Esophagus muscularis mucosa (tissue), 4 donors: Measurements from ENCODE around the gene DENND4C. TPM values are rescaled to one million over a fixed set of nuclear protein-coding genes. Genes with fewer than 3 reads are reported as not detected.
A peak's percentile ranks its signal among the peaks of the same experiment; 100 is the strongest.

Experiments used
- DNase-seq: peaks from one replicate; pipeline ENCODE4 v3.0.0-alpha.2; 2017; ENCODE audit errors: extremely low spot score
- H3K27ac ChIP-seq, 4 donors: fragments of 200-600 bp; sonication (generic); replicated peaks in 1 of 4; 1 replicate in 3 of 4; 2 replicates in 1 of 4; pipeline ENCODE4 v1.5.1; 2016 to 2019; ENCODE audit warnings: mild to moderate bottlenecking in 1 of 4
- H3K27me3 ChIP-seq, 4 donors: fragments of 200-600 bp; sonication (generic); one replicate each; pipeline versions ENCODE4 v1.5.1 to v1.6.0; 2016 to 2019
- H3K36me3 ChIP-seq, 4 donors: fragments of 200-600 bp; sonication (generic); one replicate each; pipeline ENCODE4 v1.5.1; 2016 to 2019
- H3K4me1 ChIP-seq, 4 donors: fragments of 200-600 bp; sonication (generic); one replicate each; pipeline ENCODE4 v1.5.1; 2016 to 2019
- H3K4me3 ChIP-seq, 4 donors: fragments of 200-600 bp; sonication (generic); 1 replicate in 2 of 4; 2 replicates in 2 of 4; pipeline ENCODE4 v1.5.1; 2016 to 2019; ENCODE audit warnings: mild to moderate bottlenecking in 4 of 4, moderate library complexity in 1 of 4
- H3K9me3 ChIP-seq, 4 donors: fragments of 200-600 bp; sonication (generic); 1 replicate in 3 of 4; 2 replicates in 1 of 4; pipeline ENCODE4 v1.5.1; 2016 to 2019
- EP300 ChIP-seq: sonication (generic); formaldehyde crosslinking; IDR thresholded peaks from one replicate; pipeline ENCODE4 v1.6.1; 2017; ENCODE audit warnings: antibody characterized with exemption
- POLR2A ChIP-seq: fragments of 450-650 bp; IDR thresholded peaks from one replicate; pipeline ENCODE4 v1.6.1; 2017; ENCODE audit warnings: antibody characterized with exemption, moderate library complexity, mild to moderate bottlenecking, low read depth
- POLR2AphosphoS5 ChIP-seq, 2 donors: sonication (generic); formaldehyde crosslinking; IDR thresholded peaks; one replicate each; pipeline ENCODE4 v1.6.1; 2017; ENCODE audit warnings: antibody characterized with exemption in 2 of 2
- WGBS: methylation state at CpG from one replicate; pipeline ENCODE4 v1.1.5; 2018; 5-methylcytosine and 5-hydroxymethylcytosine counted together
- intact Hi-C: fragments of 100-400 bp; cut with DNase I; formaldehyde crosslinking; loops from one replicate; pipeline ENCODE4 v1.15.1; 2023
- total RNA-seq, 4 donors: library from RNA; depleted of rRNA; stranded (reverse); fragments of >200 nt; gene quantifications; one replicate each; pipeline versions ENCODE4 v1.1.0 to v1.2.1, GENCODE V29; 2016
- TF ChIP-seq, protein P1 (sequence below), 3 experiments: fragments of 200-600 bp in 2 of 3; fragments of 450-650 bp in 1 of 3; sonication (generic) in 2 of 3; IDR thresholded peaks; one replicate each; pipeline ENCODE4 v1.5.1; 2017 to 2019; ENCODE audit warnings: antibody characterized with exemption in 3 of 3, mild to moderate bottlenecking in 2 of 3, moderate library complexity in 1 of 3

DENND4C gene
- total RNA-seq, 4 donors from 2014 or later: 59.1 to 97.3 (median 88.1) TPM

DNA sequence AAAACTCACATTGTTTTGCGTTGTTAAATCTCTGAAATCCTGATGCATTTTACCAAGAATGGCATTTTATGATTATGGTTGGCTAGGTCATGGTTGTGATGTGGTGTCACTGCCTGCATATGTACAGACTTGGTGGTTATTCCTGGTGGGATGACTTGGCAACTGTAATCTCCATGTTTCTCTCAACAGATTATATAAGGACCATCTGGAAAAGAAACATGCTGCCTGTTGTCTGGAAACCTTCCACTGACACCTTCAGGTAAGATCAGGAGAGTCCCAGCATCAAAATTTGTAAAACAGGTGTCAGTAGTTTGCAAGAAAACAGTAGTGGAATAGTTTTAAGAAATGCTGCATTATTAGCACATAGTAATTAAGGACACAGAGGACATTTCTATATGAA is 175.3 kb downstream of the DENND4C start:
- H3K27ac ChIP-seq: no peak overlapping the region
- no peaks in the 10 kb centered on the region for H3K36me3 ChIP-seq
- intact Hi-C loops: no loop called here
- peaks cover 15 to 23% (median 17%) of the 10 kb centered on the region in 4 donors for H3K4me1 ChIP-seq
- H3K4me3 ChIP-seq: no peak overlapping the region
- no peak for DNase-seq
- no peak for TF ChIP-seq EP300
- TF ChIP-seq POLR2A: no peak
- no peak for TF ChIP-seq POLR2AphosphoS5 (IDR thresholded peaks at IDR 0.05)
- TF ChIP-seq, protein P1, sequence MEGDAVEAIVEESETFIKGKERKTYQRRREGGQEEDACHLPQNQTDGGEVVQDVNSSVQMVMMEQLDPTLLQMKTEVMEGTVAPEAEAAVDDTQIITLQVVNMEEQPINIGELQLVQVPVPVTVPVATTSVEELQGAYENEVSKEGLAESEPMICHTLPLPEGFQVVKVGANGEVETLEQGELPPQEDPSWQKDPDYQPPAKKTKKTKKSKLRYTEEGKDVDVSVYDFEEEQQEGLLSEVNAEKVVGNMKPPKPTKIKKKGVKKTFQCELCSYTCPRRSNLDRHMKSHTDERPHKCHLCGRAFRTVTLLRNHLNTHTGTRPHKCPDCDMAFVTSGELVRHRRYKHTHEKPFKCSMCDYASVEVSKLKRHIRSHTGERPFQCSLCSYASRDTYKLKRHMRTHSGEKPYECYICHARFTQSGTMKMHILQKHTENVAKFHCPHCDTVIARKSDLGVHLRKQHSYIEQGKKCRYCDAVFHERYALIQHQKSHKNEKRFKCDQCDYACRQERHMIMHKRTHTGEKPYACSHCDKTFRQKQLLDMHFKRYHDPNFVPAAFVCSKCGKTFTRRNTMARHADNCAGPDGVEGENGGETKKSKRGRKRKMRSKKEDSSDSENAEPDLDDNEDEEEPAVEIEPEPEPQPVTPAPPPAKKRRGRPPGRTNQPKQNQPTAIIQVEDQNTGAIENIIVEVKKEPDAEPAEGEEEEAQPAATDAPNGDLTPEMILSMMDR (IDR thresholded peaks at IDR 0.05): no peak
- WGBS: 86% methylated on average over 1 of the region's 1 CpG
- no peaks in the 10 kb centered on the region for H3K27me3 ChIP-seq
- H3K9me3 ChIP-seq: peaks cover 0 to 10% (median 0%) of the 10 kb centered on the region in 4 donors

DNA sequence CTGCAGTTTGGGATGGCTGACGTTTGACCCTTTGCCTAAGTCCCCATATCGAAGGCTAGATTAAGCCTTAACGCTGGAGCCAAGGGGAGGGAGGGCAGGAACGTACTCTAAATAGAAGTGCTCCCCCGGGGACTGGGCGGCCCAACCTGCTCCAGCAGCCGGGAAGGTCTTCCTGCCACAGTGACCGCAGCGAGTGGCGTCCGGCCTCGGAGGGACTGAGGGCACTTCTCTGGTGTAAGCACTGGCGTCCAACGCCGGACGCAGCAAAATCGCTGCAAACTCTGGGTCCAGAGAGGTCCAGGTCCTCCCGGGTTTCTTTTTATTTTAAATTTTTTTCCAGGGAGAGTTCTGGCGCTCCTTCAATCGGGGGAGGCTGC is 177.8 kb downstream of the DENND4C start:
- H3K9me3 ChIP-seq: peaks cover 0 to 7% (median 0%) of the 10 kb centered on the region in 4 donors
- intact Hi-C loops: loop anchor here (2.0 kb wide), 1 partner anchor 28 kb away; the partner anchor contains the start of gene RPS6
- no peak for TF ChIP-seq POLR2A
- TF ChIP-seq, protein P1 (IDR thresholded peaks at IDR 0.05): no peak
- TF ChIP-seq POLR2AphosphoS5 (IDR thresholded peaks at IDR 0.05): no peak
- TF ChIP-seq EP300: no peak
- H3K4me1 ChIP-seq: peaks cover 15 to 23% (median 17%) of the 10 kb centered on the region in 4 donors
- H3K4me3 ChIP-seq: peak overlapping the region; percentile 70 to 91 (median 84)
- DNase-seq: no peak
- peak overlapping the region; percentile 78 to 90 (median 84) for H3K27ac ChIP-seq
- 5% methylated on average over 15 of the region's 20 CpGs for WGBS
- no peaks in the 10 kb centered on the region for H3K36me3 ChIP-seq
- no peaks in the 10 kb centered on the region for H3K27me3 ChIP-seq

DNA sequence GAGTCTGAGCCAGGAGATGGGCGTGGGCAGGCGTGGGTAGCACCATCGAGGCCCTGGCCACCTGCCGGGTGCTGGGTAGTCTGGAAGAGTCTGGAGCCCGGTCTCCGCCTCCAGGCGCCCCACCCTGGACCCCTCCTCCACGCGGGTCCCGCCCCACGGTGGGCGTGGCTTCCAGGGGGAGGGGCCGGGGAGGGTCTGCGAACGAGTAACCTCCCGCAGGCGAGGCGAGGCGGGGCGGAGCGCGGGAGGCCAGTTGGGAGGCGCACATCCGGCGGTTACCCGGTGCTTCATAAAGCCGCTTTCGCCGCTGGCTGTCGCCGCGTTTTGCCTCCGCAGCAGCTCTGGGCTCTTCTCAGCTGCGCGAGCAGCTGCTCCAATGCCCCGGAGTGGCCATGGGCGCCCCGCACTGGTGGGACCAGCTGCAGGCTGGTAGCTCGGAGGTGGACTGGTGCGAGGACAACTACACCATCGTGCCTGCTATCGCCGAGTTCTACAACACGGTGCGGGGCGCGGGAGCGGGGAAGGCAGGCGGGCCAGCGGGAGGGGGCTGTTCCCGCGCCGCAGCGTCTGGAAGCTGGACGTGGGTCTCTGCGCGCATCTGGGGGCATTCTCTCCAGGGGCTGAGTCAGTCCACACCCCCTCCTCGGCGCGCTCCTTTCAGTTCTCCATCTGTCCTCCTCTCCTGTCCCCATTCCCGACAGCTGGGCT is 178.4 kb downstream of the DENND4C start, which contains the start of gene ACER2:
TSS of gene ACER2 (plus strand) at position 317 of the 708 bp plus-strand sequence. CDS start at position 393, 76 bp downstream.
- no peaks in the 10 kb centered on the region for H3K36me3 ChIP-seq
- peak within 1 kb of the TSS; percentile 70 to 91 (median 84) for H3K4me3 ChIP-seq
- peaks cover 0 to 2% (median 0%) of the 10 kb centered on the region in 4 donors for H3K9me3 ChIP-seq
- peak; percentile 97 for DNase-seq
- peak within 1 kb of the TSS; percentile 78 to 90 (median 84) for H3K27ac ChIP-seq
- H3K4me1 ChIP-seq: peaks cover 15 to 23% (median 17%) of the 10 kb centered on the region in 4 donors
- intact Hi-C loops: loop anchor here (2.0 kb wide), 1 partner anchor 28 kb away; the partner anchor contains the start of gene RPS6
- under 1% methylated on average over 15 of the region's 61 CpGs for WGBS
- no peak for TF ChIP-seq EP300
- TF ChIP-seq, protein P1 (IDR thresholded peaks at IDR 0.05): peak in 1 of 3 experiments; percentile 6
- peak; percentile 94 to 97 for TF ChIP-seq POLR2AphosphoS5 (IDR thresholded peaks at IDR 0.05)
- peak; percentile 56 for TF ChIP-seq POLR2A
- no peaks in the 10 kb centered on the region for H3K27me3 ChIP-seq

DNA sequence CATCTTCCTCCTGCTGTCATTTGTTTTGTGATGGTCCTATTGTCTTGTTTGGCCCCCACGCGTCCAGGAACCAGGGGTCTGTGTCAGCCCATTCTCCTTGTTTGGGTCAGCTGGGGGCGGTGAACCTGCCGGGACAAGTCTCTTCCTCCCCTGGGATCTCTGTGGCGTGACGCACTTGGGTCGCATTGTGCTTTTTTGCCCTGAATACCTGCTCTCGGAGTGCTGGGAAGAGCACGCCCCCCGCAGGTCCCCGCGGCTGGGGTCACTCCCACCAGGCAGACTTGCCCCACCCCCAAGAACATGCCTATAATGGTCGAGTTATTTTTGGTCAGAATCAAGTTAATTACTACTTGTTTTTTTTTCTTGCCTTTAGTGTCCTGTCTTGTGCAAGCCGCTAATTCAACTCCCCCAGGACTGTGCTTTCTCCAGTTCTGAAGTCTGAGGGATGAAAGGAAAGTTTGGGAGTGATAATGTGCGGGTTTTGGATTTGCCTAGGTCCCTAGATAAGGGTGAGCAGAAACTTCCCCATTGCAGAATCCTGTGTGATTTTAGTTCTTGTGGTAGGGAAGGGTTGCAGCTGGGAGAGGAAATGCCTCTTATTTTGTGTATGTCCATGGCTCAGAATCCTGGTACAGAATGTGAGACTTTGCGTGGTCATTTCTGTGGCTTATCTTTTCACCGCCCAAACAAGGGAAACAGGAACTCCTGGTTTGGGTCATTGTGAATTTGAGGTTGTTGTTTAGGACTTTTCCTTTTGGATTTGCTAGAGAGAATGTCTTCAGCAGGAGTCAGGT is 179.1 kb downstream of the DENND4C start:
- TF ChIP-seq, protein P1 (IDR thresholded peaks at IDR 0.05): no peak
- TF ChIP-seq POLR2A (no peak), EP300 (no peak), POLR2AphosphoS5 (IDR thresholded peaks at IDR 0.05) (no peak)
- 8% methylated on average over 17 of the region's 17 CpGs for WGBS
- intact Hi-C loops: loop anchor here (2.0 kb wide), 1 partner anchor 29 kb away; the partner anchor contains the start of gene RPS6

More for the DNA sequence above, 179.1 kb downstream of the DENND4C start:
- no peak for DNase-seq
- H3K9me3 ChIP-seq: no peaks in the 10 kb centered on the region
- H3K36me3 ChIP-seq: no peaks in the 10 kb centered on the region
- peak overlapping the region; percentile 78 to 90 (median 84) for H3K27ac ChIP-seq
- H3K4me1 ChIP-seq: peaks cover 15 to 23% (median 17%) of the 10 kb centered on the region in 4 donors
- peak overlapping the region; percentile 70 to 91 (median 84) for H3K4me3 ChIP-seq
- H3K27me3 ChIP-seq: no peaks in the 10 kb centered on the region
